ENCODE data around the gene NEUROG1. TPM values are rescaled to one million over a fixed set of nuclear protein-coding genes. Genes with fewer than 3 reads are reported as not detected.
"Not testable (repeated sequence)": the region's sequence is repeated elsewhere in the genome, so short reads cannot be mapped to it uniquely, and the experiment has no call there.

NEUROG1 gene
- polyA plus RNA-seq, 3 donors = not detected

GRCh38 chr5:135508496-135509005 lies 27.2 kb downstream of the NEUROG1 start:
- H3K27ac ChIP-seq (ENCODE audit: low read depth, low read length) = no peak overlapping the region
- whole genome bisulfite sequencing, 3 donors = 2 to 6% (median 6%) methylated on average over 16 of the region's 16 CpGs

- H3K27ac ChIP-seq (ENCODE audit: low read depth, low read length) = no peak overlapping the region
- WGBS, 3 donors = 27 to 60% (median 42%) methylated on average over 2 of the region's 2 CpGs
Measured at GRCh38 chr5:135505973-135506372, 29.8 kb downstream of the NEUROG1 start.

GRCh38 chr5:135504376-135504775 lies 31.4 kb downstream of the NEUROG1 start:
- H3K27ac ChIP-seq (ENCODE audit: low read depth, low read length) = no peak overlapping the region
- 82 to 91% (median 86%) methylated on average over 3 of the region's 3 CpGs for WGBS, 3 donors

GRCh38 chr5:135503871-135504270 lies 31.9 kb downstream of the NEUROG1 start:
- H3K27ac ChIP-seq (ENCODE audit: low read depth, low read length) = no peak overlapping the region
- WGBS, 3 donors = 55 to 73% (median 62%) methylated on average over 4 of the region's 4 CpGs

- no peak overlapping the region for H3K27ac ChIP-seq (ENCODE audit: low read depth, low read length)
- 55 to 79% (median 71%) methylated on average over 8 of the region's 8 CpGs for WGBS, 3 donors
Measured at GRCh38 chr5:135502836-135503520, 32.8 kb downstream of the NEUROG1 start.

- H3K27ac ChIP-seq (ENCODE audit: low read depth, low read length) = no peak overlapping the region
- 33 to 77% (median 73%) methylated on average over 2 of the region's 2 CpGs for WGBS, 3 donors
Measured at GRCh38 chr5:135501965-135502364, 33.8 kb downstream of the NEUROG1 start.

GRCh38 chr5:135498637-135498995 lies 37.1 kb downstream of the NEUROG1 start:
- whole genome bisulfite sequencing, 3 donors = 75 to 87% (median 81%) methylated on average over 2 of the region's 2 CpGs

GRCh38 chr5:135497971-135498636 lies 37.7 kb downstream of the NEUROG1 start:
- H3K27ac ChIP-seq (ENCODE audit: low read depth, low read length) = no peak overlapping the region
- 62 to 70% (median 68%) methylated on average over 8 of the region's 8 CpGs for WGBS, 3 donors

More at GRCh38 chr5:135498637-135498995, 37.1 kb downstream of the NEUROG1 start:
- H3K27ac ChIP-seq (ENCODE audit: low read depth, low read length) = no peak overlapping the region

- not testable (repeated sequence) for H3K27ac ChIP-seq (ENCODE audit: low read depth, low read length)
- 68 to 81% (median 73%) methylated on average over 4 of the region's 4 CpGs for WGBS, 3 donors
Measured at GRCh38 chr5:135495531-135495930, 40.2 kb downstream of the NEUROG1 start.

- 48 to 93% (median 89%) methylated on average over 5 of the region's 5 CpGs for WGBS, 3 donors
- H3K27ac ChIP-seq (ENCODE audit: low read depth, low read length) = no peak overlapping the region
Measured at GRCh38 chr5:135494196-135494595, 41.6 kb downstream of the NEUROG1 start.

GRCh38 chr5:135493406-135494180 lies 42.2 kb downstream of the NEUROG1 start:
- 62 to 68% (median 67%) methylated on average over 8 of the region's 8 CpGs for WGBS, 3 donors
- no peak overlapping the region for H3K27ac ChIP-seq (ENCODE audit: low read depth, low read length)

- 32 to 62% (median 53%) methylated on average over 3 of the region's 3 CpGs for WGBS, 3 donors
- no peak overlapping the region for H3K27ac ChIP-seq (ENCODE audit: low read depth, low read length)
Measured at GRCh38 chr5:135492319-135492626, 43.5 kb downstream of the NEUROG1 start.

GRCh38 chr5:135491552-135492318 lies 44.0 kb downstream of the NEUROG1 start:
- WGBS, 3 donors = 6 to 16% (median 14%) methylated on average over 39 to 40 of the region's 40 CpGs
- H3K27ac ChIP-seq (ENCODE audit: low read depth, low read length) = no peak overlapping the region

- 15 to 23% (median 22%) methylated on average over 14 of the region's 14 CpGs for WGBS, 3 donors
- no peak overlapping the region for H3K27ac ChIP-seq (ENCODE audit: low read depth, low read length)
Measured at GRCh38 chr5:135491038-135491551, 44.7 kb downstream of the NEUROG1 start.

GRCh38 chr5:135490245-135491037 lies 45.3 kb downstream of the NEUROG1 start:
- no peak overlapping the region for H3K27ac ChIP-seq (ENCODE audit: low read depth, low read length)
- 7 to 11% (median 10%) methylated on average over 49 of the region's 49 CpGs for WGBS, 3 donors

GRCh38 chr5:135489466-135490244 lies 46.1 kb downstream of the NEUROG1 start:
- WGBS, 3 donors = 2 to 3% (median 3%) methylated on average over 53 of the region's 53 CpGs
- H3K27ac ChIP-seq (ENCODE audit: low read depth, low read length) = no peak overlapping the region

Data from adipose tissue (tissue), 3 donors.